Measurements from ENCODE around the gene UROC1.

DNA sequence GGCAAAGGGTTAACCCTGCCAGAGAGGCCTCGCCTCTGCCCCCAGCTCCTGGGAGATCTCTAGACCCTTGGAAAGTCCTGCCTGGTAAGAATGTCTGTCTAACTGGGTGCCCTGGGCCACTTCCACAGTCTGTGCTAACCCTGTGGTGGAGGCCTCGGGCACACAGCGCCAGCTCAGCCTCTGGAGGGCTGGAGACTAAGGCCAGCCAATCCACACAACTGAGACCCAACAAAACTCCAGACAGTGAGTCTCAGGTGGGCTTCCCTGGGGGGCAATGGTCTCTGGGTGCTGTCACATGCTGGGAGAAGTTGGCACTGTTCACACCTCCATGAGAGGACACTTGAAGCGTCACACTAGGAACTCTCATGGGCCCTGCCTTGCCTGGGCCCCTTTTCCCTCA lies 61.4 kb downstream of the UROC1 start:
- TF ChIP-seq, protein P1, sequence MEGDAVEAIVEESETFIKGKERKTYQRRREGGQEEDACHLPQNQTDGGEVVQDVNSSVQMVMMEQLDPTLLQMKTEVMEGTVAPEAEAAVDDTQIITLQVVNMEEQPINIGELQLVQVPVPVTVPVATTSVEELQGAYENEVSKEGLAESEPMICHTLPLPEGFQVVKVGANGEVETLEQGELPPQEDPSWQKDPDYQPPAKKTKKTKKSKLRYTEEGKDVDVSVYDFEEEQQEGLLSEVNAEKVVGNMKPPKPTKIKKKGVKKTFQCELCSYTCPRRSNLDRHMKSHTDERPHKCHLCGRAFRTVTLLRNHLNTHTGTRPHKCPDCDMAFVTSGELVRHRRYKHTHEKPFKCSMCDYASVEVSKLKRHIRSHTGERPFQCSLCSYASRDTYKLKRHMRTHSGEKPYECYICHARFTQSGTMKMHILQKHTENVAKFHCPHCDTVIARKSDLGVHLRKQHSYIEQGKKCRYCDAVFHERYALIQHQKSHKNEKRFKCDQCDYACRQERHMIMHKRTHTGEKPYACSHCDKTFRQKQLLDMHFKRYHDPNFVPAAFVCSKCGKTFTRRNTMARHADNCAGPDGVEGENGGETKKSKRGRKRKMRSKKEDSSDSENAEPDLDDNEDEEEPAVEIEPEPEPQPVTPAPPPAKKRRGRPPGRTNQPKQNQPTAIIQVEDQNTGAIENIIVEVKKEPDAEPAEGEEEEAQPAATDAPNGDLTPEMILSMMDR (IDR thresholded peaks at IDR 0.05) = no peak
- no peak for TF ChIP-seq POLR2A (IDR thresholded peaks at IDR 0.05)

Data from body of pancreas (tissue), 4 donors.